Inflammatory macrophage treated with lipopolysaccharide for 4 hours (primary cell): ENCODE data around the gene DUSP12.

Experiments
- DNase-seq: peaks from one replicate; pipeline ENCODE4 v3.0.0-alpha.2; 2020

The DUSP12 gene

DNA sequence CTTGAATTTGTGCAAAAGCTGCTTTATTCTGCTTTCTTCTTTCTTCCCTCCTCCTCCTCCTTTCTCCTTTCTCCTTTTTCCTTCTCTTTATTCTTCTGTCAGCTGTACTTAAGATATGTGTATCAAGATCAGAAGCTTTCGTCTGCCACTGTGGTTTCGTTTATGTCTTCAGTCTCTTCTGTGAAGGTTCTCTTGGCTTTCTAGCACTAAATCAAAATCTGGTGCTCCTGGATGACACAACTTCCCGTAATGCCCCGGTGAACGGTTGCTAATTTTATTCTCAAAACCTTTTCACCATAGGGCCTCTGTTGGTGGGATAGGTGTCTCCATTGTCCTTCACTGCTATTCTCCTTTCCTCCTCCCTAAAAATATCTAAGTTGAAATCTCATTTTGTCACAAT, 21.6 kb downstream of the DUSP12 start:
- DNase-seq, result no peak

DNA sequence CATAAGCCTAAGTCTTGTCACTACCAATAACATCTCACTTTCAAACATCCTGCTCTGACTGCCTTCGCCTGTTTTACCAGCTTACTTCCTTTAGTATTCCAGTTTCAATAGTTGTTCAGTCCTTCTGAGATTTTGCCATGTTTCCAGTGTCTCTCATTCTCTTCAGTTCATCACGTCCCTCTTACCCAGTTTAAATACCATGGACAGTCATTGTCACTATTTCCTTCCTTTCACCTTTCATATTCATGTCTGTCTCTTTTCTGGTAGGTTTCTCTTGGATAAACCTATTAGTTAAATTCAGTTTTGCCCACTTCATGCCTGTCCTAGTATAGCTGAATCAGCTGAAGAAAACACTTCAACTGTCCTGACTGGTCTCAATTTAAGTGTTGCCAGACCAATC, 22.4 kb downstream of the DUSP12 start:
- no peak for DNase-seq

DNA sequence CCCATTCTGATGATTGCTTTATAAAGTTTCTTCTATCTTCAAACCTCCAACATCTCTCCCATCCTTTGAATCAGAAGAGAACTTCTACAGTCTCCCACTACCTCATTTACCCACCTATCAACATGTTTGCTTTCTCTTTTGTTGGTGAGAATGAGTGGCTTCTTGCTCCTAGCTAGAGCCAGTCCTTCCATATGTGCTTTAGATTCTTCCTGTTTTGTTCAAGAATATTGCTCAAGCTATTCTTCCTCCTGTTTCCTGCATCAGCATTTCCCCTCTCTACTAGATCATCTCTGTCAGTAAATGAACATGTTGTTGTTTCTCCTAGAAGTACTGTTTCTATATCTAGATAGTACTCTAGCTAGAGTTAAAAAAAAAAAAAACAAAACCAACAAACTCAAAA, 22.8 kb downstream of the DUSP12 start:
- peak; percentile 83 for DNase-seq

DNA sequence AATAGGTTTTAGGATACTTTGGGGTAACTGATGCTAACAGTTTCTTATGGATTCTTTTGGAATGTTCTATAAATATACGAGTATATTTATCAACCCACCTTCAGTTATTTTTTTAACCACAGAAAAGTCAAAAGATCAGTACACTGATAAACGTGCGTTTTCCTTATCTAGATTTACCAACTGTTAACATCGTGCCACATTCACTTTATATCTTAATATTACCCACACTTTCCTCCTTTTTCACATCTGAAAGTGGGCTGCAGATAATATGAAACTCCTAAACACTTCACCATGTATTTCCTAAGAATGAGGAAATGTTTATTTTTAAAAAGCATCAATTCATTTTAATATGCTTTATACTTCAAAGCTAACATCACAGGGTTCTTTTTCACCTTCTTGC, 24.2 kb downstream of the DUSP12 start:
- no peak for DNase-seq

DNA sequence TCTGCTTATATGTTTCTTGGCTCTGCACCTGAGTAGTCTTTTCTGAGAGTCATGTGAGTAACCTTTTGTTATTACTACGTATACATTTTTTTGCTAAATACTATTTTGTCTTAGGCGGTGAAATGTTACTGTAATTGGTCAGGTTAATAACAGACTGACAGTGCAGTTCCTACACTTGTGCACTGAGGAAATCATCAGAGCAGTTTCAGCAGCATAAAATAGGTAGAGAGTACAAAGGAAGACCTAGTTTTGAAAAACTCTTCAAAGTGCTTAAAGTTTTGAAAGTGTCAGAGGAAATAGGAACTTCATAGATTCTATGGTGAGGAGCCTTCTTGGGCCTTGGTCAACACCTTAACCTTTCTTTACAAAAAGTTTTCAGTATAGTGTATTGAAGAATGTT, 27.7 kb downstream of the DUSP12 start:
- no peak for DNase-seq

DNA sequence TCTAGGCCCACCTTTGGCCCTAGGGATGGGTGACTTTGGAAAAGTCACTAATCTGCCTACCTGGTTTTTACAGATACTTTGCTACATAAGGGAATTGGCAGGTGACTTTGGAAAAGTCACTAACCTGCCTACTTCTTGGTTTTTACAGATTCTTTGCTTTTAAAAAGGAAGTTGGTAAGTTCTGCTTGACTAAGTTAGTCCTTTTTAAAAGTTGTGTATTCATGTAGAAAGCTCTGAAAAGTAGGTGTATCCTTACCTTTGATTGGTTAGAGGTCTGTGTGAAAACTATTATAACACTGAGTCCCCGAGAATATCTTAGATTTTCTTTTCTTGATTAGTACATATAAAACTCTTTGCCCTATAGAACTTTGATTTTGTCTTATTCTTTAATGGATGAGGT, 28.9 kb downstream of the DUSP12 start:
- DNase-seq, result no peak

DNA sequence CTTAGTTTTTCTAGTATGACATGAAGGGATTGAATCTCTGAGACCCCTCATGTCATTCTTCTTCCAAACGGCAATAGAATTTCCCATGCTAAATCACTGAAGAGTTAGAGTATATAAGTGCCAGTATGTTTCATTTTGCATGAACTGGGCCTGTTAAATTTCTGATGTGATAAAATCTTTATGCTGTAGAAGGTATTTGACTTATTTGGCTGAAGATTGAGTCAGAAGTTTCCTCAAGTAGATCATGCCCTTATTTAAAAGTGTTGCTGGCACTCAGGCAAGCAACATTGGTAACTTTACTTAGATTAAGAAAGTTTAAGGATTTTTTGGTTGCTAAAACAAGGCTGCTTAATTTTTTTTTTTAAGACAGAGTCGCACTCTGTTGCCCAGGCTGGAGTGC, 29.8 kb downstream of the DUSP12 start:
- DNase-seq, result no peak

DNA sequence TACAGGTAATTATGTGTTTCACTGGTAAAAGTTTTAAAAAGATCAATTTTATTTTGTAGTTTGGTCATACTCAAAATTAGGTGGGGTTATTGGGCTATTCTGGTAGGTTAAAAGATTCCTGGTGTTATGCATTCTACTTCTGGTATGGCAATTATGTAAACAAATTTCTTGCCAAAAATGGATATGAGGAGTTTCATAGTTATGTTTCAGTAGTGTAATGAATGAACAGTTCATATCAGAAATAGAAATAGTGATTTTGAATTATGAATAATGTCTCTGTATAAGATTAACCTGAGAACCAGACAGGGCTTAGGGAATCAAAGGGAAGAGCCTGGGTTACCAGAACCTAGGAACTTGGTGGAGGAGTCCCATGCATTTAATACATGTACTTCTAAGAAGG, 32.4 kb downstream of the DUSP12 start:
- no peak for DNase-seq

DNA sequence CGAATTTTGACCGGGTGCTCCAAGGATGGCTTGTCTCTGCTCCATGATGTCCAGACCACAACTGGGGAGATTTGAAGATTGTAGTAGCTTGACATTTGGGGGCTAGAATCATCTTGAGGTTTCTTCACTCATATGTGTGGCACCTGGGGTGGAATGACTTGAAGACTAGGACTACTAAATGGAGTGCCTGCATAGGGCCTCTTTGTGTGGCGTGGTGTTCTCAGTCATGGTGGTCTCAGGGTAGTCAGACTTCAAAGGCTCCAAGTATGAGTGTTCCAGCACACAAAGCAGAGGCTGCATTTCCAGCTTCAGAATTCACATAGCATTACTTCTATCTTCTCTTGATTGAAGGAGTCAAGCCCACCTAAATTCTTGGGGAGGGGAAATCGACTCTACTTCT, 33.3 kb downstream of the DUSP12 start:
- no peak for DNase-seq

DNA sequence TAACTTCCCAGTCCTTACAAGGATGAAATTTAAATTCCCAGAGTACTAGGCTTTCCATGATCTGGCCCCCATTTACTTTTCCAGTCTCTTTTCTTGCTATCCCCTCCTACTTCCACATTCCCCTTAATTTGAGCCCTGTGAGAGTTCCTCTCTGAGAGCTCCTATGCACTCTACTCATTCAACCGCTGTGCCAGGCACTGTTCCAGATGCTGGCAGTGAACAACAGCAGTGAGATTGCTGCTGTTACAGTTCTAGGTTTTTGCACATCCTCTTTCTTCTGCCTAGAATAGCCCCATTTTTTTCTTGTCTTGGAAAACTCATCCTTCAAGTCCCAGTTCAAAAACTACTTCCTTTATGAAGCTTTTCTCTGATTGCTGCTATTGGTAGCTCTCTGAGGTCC, 35.4 kb downstream of the DUSP12 start:
- DNase-seq, result no peak

DNA sequence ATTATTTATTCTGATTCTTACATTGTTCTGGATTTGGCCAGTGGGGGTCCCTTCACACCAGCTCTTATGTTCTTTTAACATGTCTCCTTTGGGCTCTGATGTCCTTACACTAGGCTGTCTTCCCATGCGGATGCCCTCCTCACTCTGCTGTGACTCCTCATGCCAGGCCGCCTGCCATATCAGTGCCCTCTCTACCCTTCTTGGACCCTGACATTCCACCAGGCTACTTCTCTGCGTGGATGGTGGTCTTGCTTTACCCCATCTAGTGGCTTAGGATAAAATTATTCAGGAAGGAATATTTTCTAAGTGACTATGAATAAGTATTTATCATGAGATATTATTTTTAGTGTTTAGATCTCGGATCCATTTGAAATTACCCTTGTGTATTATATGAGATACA, 37.8 kb downstream of the DUSP12 start:
- no peak for DNase-seq

DNA sequence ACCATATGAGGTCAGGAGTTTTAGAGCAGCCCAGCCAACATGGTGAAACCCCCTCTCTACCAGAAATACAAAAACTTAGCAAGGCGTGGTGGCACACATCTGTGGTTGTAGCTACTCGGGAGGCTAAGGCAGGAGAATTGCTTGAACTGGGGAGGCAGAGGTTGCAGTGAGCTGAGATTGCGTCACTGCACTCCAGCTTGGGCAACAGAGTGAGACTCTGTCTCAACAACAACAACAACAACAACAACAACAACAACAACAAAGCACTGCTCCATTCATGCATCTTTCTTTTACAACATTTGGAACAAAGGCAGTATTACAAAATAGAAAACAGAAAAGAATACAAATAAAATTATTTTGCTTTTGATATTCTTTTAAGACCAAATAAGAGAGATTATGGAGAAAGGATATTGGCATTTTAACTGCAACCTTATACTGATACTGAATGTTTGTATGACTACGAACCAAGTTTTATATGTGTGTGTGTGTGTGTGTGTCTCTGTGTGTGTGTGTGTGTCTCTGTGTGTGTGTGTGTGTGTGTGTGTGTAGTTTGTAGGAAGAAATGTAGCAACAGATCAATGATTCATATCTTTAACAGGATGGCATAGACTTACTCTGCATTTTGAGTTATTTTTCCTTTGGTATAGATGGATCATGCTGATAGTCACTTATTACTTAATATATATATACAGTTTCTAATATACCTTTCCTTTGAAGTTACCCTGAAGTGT, 41.2 kb downstream of the DUSP12 start:
- DNase-seq, result no peak

DNA sequence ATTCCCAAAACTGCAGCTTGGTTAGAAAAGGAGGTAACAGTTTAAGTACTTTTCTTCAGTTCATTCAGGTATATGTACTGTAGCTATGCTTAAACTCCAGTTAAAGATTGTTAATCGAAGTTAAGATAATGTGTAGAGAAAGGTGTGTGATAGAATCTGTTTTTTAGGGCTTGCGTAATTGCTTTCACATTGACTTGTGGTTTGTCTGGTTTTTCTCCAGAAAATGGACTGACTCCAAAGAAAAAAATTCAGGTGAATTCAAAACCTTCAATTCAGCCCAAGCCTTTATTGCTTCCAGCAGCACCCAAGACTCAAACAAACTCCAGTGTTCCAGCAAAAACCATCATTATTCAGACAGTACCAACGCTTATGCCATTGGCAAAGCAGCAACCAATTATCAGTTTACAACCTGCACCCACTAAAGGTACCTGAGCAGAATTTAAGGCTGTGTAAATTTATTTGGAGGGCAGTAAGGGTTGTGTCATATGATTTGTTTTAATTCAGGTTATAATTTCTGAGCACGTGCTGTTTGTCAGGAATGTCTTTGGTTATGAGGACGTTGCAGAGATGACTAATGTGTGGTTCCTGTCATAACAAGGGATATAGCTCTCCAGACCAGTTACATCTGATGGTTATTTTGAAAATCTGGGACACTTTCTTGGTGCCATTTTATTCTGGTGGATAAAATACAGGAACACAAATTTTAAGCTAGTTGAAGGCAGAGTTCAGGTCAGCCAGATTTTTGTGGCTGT, 42.5 kb downstream of the DUSP12 start:
- DNase-seq, result no peak

DNA sequence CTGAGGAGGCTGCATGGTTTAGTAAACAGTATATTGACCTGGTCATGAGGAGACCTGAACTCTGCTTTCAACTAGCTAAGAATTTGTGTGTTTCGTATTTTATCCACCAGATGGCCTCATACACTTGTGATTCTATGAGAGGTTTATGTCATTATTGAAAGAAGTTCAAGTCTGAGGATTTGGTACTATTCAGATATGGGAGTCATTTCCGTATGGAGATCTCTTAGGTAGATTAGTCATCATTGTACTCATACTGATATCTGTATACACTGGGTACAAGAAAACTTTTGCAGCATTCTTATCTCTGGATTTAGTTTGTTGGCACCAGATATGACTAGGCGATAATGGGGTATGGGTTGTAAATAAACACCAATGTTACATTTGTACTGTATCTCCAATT, 43.2 kb downstream of the DUSP12 start:
- DNase-seq, result peak; percentile 65

DNA sequence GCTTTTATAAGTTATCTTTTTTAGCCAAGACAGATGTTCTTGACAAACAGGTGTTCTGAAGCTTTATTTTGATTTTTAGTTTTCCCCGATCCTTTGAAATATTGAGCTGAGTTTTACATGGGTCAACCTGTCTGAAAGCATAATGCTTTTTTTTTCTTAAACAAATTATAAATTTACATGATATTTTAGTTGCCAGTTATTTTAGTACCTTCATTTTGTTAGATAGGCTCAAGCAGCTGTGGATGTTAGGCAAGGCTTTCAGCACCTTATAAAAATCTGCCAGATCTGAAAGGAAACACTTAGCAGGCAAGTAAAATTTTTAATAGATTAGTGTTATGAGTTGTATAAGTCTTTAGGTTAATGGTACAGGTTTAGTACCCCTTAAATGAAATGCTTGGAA, 50.2 kb downstream of the DUSP12 start:
- DNase-seq, result no peak

DNA sequence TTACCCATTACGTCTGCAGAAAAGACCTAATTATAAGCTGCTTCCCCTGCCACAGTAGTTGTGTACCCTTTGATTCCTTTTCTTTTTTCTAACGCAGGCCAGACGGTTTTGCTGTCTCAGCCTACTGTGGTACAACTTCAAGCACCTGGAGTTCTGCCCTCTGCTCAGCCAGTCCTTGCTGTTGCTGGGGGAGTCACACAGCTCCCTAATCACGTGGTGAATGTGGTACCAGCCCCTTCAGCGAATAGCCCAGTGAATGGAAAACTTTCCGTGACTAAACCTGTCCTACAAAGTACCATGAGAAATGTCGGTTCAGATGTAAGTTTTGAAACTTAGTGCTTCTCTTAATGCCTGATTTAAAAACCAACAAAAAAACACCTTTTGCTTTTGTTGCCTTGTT, 52.4 kb downstream of the DUSP12 start:
- DNase-seq, result no peak

DNA sequence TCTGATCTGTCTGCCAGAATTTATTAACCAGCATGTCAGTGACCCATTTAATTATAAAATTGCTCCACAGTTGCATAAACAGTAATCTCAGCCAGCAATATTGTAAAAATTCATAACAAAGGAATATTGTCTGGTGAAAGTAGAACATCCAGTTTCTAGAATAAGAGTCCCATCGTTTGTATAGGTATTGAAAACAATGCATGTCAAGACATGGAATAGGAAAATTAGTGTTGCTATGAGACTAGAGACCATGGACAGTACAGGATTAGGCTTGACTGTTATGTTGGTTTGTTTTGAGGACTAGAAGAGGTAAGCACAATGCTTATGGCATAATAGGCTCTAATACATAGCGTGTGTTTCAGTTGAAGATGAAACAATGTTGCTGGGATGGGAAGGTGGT, 53.6 kb downstream of the DUSP12 start:
- no peak for DNase-seq

DNA sequence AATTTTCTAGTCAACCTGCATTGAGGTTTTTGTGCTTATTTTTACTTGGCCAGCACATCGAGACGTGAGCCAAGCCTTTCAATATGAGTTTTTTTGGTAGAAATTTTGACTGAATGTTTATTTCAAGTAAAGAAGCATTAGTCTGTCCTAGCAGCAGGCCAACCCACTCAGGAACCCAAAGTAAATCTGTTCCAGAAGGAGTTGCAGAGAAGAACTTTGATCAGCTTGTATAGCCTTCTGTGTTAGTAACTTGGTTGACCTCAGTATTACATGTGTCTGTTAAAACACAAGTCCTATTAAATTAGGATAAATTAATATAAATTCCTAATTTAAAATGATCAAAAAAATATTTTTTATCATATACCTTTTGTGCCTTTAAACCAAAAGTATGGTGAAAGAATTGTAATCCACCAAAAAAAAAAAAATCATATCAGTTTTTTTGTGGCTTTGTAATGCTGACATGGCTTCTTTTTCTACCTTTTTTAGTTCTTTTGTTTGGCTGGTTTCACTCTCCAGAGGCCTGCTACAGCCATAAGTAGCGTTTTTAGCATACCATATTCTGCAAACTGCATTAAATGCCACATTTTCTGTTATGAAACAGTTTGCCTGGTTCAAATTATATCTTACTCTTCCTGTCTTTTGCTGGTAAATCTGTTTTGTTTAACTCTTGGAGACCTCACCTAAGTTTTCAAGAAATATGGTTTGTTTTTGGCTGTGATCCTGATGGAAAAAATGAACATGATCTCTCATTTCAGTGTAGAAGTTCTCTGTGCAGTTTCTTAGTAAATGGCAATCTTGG, 56.0 kb downstream of the DUSP12 start:
- DNase-seq, result no peak
